GM12874 (cell line): Measurements from ENCODE around the gene KIF3B.

Experiments used
- CTCF ChIP-seq: IDR thresholded peaks from 2 replicates; pipeline ENCODE4 v1.5.1; 2011; ENCODE audit warnings: low read depth, mild to moderate bottlenecking, control low read depth, low read length, moderate library complexity; ENCODE audit not compliant: insufficient read depth

The KIF3B gene

GRCh38 chr20:32359633-32360332 lies 82.3 kb downstream of the KIF3B start:
- no peak for TF ChIP-seq CTCF

- no peak for TF ChIP-seq CTCF
These were observed 82.8 kb downstream of the KIF3B start for GRCh38 chr20:32360333-32360634.

- TF ChIP-seq CTCF, result no peak
These were observed 85.5 kb downstream of the KIF3B start for GRCh38 chr20:32362901-32363364.

GRCh38 chr20:32363492-32363891 lies 86.0 kb downstream of the KIF3B start:
- TF ChIP-seq CTCF, result no peak

GRCh38 chr20:32364554-32365208 lies 87.2 kb downstream of the KIF3B start:
- no peak for TF ChIP-seq CTCF

GRCh38 chr20:32365564-32365963 lies 88.1 kb downstream of the KIF3B start:
- no peak for TF ChIP-seq CTCF

- TF ChIP-seq CTCF, result no peak
These were observed 88.9 kb downstream of the KIF3B start for GRCh38 chr20:32366380-32366779.
